Measurements from ENCODE around the gene RPTOR. TPM values are rescaled to one million over a fixed set of nuclear protein-coding genes. Genes with fewer than 3 reads are reported as not detected.

RPTOR gene
- total RNA-seq, 1 experiment from 2014 or later = 25.1 TPM

DNA sequence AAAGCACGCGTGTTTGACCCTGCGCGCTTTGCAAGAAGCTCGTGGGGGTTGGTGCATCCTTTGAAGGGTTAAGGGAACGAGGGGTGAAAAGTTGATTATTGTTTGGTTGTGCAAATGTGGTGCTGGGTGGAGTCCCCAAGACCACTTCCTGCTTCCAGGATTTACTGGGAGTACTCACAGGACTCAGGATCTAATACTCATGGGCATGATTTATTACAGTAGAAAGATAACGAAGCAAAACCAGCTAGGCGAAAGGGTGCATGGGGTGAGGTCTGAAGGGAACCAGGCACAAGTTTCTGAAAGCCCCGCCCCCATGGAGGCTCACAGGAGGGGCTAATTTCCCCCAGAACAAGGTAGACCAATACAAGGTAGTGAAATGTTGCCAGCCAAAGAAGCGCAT is 58.8 kb downstream of the RPTOR start:
- no peak overlapping the region for H2BK15ac ChIP-seq (ENCODE audit: low read depth, low read length)
- H3K14ac ChIP-seq (ENCODE audit: insufficient read depth, low read length) = no peak overlapping the region
- H3K4me1 Mint-ChIP-seq = peaks cover 10 to 11% of the 10 kb centered on the region in 2 experiments
- no peaks in the 10 kb centered on the region for H3K4me1 ChIP-seq (ENCODE audit: insufficient read depth, low read length)
- no peak overlapping the region for H2BK5ac ChIP-seq (ENCODE audit: insufficient read length, low read length)
- peaks cover 6 to 8% of the 10 kb centered on the region in 2 experiments; a peak in 3 of 5 replicates for H3K9me3 Mint-ChIP-seq
- no peak overlapping the region for H2BK20ac ChIP-seq (ENCODE audit: low read depth, low read length, poor library complexity, severe bottlenecking)
- H3K4me2 ChIP-seq (ENCODE audit: insufficient read depth, insufficient read length, low read length) = no peak overlapping the region
- H3K79me2 ChIP-seq (ENCODE audit: insufficient read depth, low read length) = peaks cover 2% of the 10 kb centered on the region; the same call in 1 of the 2 replicates
- H3K36me3 Mint-ChIP-seq (ENCODE audit: insufficient read depth in 1 of 3, low read depth in 3 of 3) = peaks cover 10 to 13% (median 11%) of the 10 kb centered on the region in 3 experiments
- no peak overlapping the region for H4K91ac ChIP-seq (ENCODE audit: insufficient read length, low read depth, low read length)
- no peak overlapping the region for H3K18ac ChIP-seq (ENCODE audit: insufficient read length, low read depth, low read length)
- no CpG with 5 or more reads among the region's 10 CpGs for WGBS (ENCODE audit: extremely low coverage, insufficient read length, low lambda C conversion rate)
- H3K9ac ChIP-seq (ENCODE audit: extremely low read depth, insufficient read length, low read length) = no peak overlapping the region
- H3K27ac ChIP-seq (ENCODE audit: insufficient read length, low read depth, low read length) = no peak overlapping the region
- no peak overlapping the region for H3T11ph ChIP-seq (ENCODE audit: low read length)
- H3K23me2 ChIP-seq (ENCODE audit: insufficient read length, low read depth, low read length, poor library complexity, severe bottlenecking) = peaks cover 3% of the 10 kb centered on the region
- no peak overlapping the region for H4K5ac ChIP-seq (ENCODE audit: insufficient read length, low read depth, low read length)
- H3K56ac ChIP-seq (ENCODE audit: insufficient read length, low read depth, low read length) = no peak overlapping the region
- H4K20me1 ChIP-seq (ENCODE audit: control insufficient read depth, insufficient read depth, insufficient read length) = peaks cover 2% of the 10 kb centered on the region
- H3K27me3 Mint-ChIP-seq (ENCODE audit: low read depth) = no peaks in the 10 kb centered on the region
- H2BK120ac ChIP-seq (ENCODE audit: low read depth, low read length, poor library complexity, severe bottlenecking) = no peak overlapping the region
- H3K4me3 Mint-ChIP-seq = no peak overlapping the region
- no peak overlapping the region; a peak in 2 of 7 replicates for H3K27ac Mint-ChIP-seq
- no peak overlapping the region for H3K4ac ChIP-seq (ENCODE audit: low read depth, low read length)
- H3K23ac ChIP-seq (ENCODE audit: insufficient read length, low read depth, low read length) = no peak overlapping the region
- DNase-seq = no peak
- TF ChIP-seq, protein P1, sequence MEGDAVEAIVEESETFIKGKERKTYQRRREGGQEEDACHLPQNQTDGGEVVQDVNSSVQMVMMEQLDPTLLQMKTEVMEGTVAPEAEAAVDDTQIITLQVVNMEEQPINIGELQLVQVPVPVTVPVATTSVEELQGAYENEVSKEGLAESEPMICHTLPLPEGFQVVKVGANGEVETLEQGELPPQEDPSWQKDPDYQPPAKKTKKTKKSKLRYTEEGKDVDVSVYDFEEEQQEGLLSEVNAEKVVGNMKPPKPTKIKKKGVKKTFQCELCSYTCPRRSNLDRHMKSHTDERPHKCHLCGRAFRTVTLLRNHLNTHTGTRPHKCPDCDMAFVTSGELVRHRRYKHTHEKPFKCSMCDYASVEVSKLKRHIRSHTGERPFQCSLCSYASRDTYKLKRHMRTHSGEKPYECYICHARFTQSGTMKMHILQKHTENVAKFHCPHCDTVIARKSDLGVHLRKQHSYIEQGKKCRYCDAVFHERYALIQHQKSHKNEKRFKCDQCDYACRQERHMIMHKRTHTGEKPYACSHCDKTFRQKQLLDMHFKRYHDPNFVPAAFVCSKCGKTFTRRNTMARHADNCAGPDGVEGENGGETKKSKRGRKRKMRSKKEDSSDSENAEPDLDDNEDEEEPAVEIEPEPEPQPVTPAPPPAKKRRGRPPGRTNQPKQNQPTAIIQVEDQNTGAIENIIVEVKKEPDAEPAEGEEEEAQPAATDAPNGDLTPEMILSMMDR (conservative IDR thresholded peaks at IDR 0.05) = no peak
- H4K8ac ChIP-seq (replicated peaks; ENCODE audit: insufficient read length, low read depth, low read length) = no peak overlapping the region
- no peaks in the 10 kb centered on the region for H3K27me3 ChIP-seq (ENCODE audit: insufficient read depth, low read length)
- H2AK5ac ChIP-seq (ENCODE audit: insufficient read length, low read length) = no peak overlapping the region
- H2BK12ac ChIP-seq (ENCODE audit: insufficient read length, low read depth, low read length) = no peak overlapping the region
- no peak overlapping the region for H2AFZ ChIP-seq (ENCODE audit: low read length)
- no peaks in the 10 kb centered on the region for H3K9me3 ChIP-seq (ENCODE audit: control insufficient read depth, low read depth, low read length)
- peaks cover 6% of the 10 kb centered on the region for H3K79me1 ChIP-seq (ENCODE audit: insufficient read depth, low read depth, low read length, poor library complexity, severe bottlenecking)

Measured in H9 (cell line).